ENCODE data around the gene TMEM243. TPM values are rescaled to one million over a fixed set of nuclear protein-coding genes. Genes with fewer than 3 reads are reported as not detected.
"Not testable (repeated sequence)": the region's sequence is repeated elsewhere in the genome, so short reads cannot be mapped to it uniquely, and the experiment has no call there.

Gene TMEM243
- total RNA-seq, 1 experiment from 2014 or later: 23.5 TPM

- Histone ChIP-seq H3K23ac (ENCODE audit: insufficient read length, low read depth, low read length) (no peak overlapping the region), H3K4ac (ENCODE audit: low read depth, low read length) (no peak overlapping the region), H3K4me1 (ENCODE audit: insufficient read depth, low read length) (no peaks in the 10 kb centered on the region; the same call in 1 of the 2 replicates), H3K14ac (ENCODE audit: insufficient read depth, low read length) (no peak overlapping the region), H4K20me1 (ENCODE audit: control insufficient read depth, insufficient read depth, insufficient read length) (no peaks in the 10 kb centered on the region), H3K27me3 (ENCODE audit: insufficient read depth, low read length) (no peaks in the 10 kb centered on the region), H2AK5ac (ENCODE audit: insufficient read length, low read length) (no peak overlapping the region), H3K23me2 (ENCODE audit: insufficient read length, low read depth, low read length, poor library complexity, severe bottlenecking) (no peaks in the 10 kb centered on the region), H3K79me1 (ENCODE audit: insufficient read depth, low read depth, low read length, poor library complexity, severe bottlenecking) (peaks cover 7% of the 10 kb centered on the region), H2BK15ac (ENCODE audit: low read depth, low read length) (no peak overlapping the region), H3K56ac (ENCODE audit: insufficient read length, low read depth, low read length) (no peak overlapping the region), H4K5ac (ENCODE audit: insufficient read length, low read depth, low read length) (no peak overlapping the region), H3K9ac (ENCODE audit: extremely low read depth, insufficient read length, low read length) (no peak overlapping the region), H2BK120ac (ENCODE audit: low read depth, low read length, poor library complexity, severe bottlenecking) (no peak overlapping the region), H3K9me3 (ENCODE audit: control insufficient read depth, low read depth, low read length) (peaks cover 13% of the 10 kb centered on the region), H2BK20ac (ENCODE audit: low read depth, low read length, poor library complexity, severe bottlenecking) (no peak overlapping the region), H3K18ac (ENCODE audit: insufficient read length, low read depth, low read length) (no peak overlapping the region), H4K91ac (ENCODE audit: insufficient read length, low read depth, low read length) (no peak overlapping the region), H4K8ac (replicated peaks; ENCODE audit: insufficient read length, low read depth, low read length) (no peak overlapping the region), H2BK5ac (ENCODE audit: insufficient read length, low read length) (no peak overlapping the region), H3K27ac (ENCODE audit: insufficient read length, low read depth, low read length) (no peak overlapping the region), H3K4me2 (ENCODE audit: insufficient read depth, insufficient read length, low read length) (no peak overlapping the region), H3K79me2 (ENCODE audit: insufficient read depth, low read length) (peaks cover 2% of the 10 kb centered on the region; the same call in 1 of the 2 replicates), H2AFZ (ENCODE audit: low read length) (no peak overlapping the region), H3T11ph (ENCODE audit: low read length) (no peak overlapping the region), H2BK12ac (ENCODE audit: insufficient read length, low read depth, low read length) (no peak overlapping the region)
- no peak for TF ChIP-seq CTCF (conservative IDR thresholded peaks at IDR 0.05)
- no CpG with 5 or more reads among the region's 3 CpGs for WGBS (ENCODE audit: extremely low coverage, insufficient read length, low lambda C conversion rate)
- H3K4me3 Mint-ChIP-seq: no peak overlapping the region
- H3K27ac Mint-ChIP-seq: no peak overlapping the region
- no peaks in the 10 kb centered on the region for H3K27me3 Mint-ChIP-seq (ENCODE audit: low read depth)
- no peak for DNase-seq
- H3K4me1 Mint-ChIP-seq: peaks cover 5 to 13% of the 10 kb centered on the region in 2 experiments
- H3K9me3 Mint-ChIP-seq: peaks cover 46 to 52% of the 10 kb centered on the region in 2 experiments
- peaks cover 70 to 76% (median 70%) of the 10 kb centered on the region in 3 experiments for H3K36me3 Mint-ChIP-seq (ENCODE audit: insufficient read depth in 1 of 3, low read depth in 3 of 3)
These were observed 14.6 kb downstream of the TMEM243 start for GRCh38 chr7:87204933-87205332.

- Mint-ChIP-seq H3K36me3 (ENCODE audit: insufficient read depth in 1 of 3, low read depth in 3 of 3) (peaks cover 63 to 77% (median 65%) of the 10 kb centered on the region in 3 experiments), H3K9me3 (peaks cover 41 to 46% of the 10 kb centered on the region in 2 experiments), H3K4me1 (peaks cover 5 to 13% of the 10 kb centered on the region in 2 experiments)
- not testable (repeated sequence) for H4K8ac ChIP-seq (replicated peaks; ENCODE audit: insufficient read length, low read depth, low read length); H3K27me3 ChIP-seq (ENCODE audit: insufficient read depth, low read length); H2AK5ac ChIP-seq (ENCODE audit: insufficient read length, low read length); H3K23ac ChIP-seq (ENCODE audit: insufficient read length, low read depth, low read length); H2BK20ac ChIP-seq (ENCODE audit: low read depth, low read length, poor library complexity, severe bottlenecking); H3K79me2 ChIP-seq (ENCODE audit: insufficient read depth, low read length); H2AFZ ChIP-seq (ENCODE audit: low read length); H3K4me2 ChIP-seq (ENCODE audit: insufficient read depth, insufficient read length, low read length); H4K91ac ChIP-seq (ENCODE audit: insufficient read length, low read depth, low read length); H3T11ph ChIP-seq (ENCODE audit: low read length); H2BK15ac ChIP-seq (ENCODE audit: low read depth, low read length); H2BK12ac ChIP-seq (ENCODE audit: insufficient read length, low read depth, low read length); H3K79me1 ChIP-seq (ENCODE audit: insufficient read depth, low read depth, low read length, poor library complexity, severe bottlenecking); H3K14ac ChIP-seq (ENCODE audit: insufficient read depth, low read length); H3K27ac ChIP-seq (ENCODE audit: insufficient read length, low read depth, low read length); H3K4me1 ChIP-seq (ENCODE audit: insufficient read depth, low read length); H2BK5ac ChIP-seq (ENCODE audit: insufficient read length, low read length); H3K23me2 ChIP-seq (ENCODE audit: insufficient read length, low read depth, low read length, poor library complexity, severe bottlenecking); H3K27me3 Mint-ChIP-seq (ENCODE audit: low read depth); H2BK120ac ChIP-seq (ENCODE audit: low read depth, low read length, poor library complexity, severe bottlenecking); H4K5ac ChIP-seq (ENCODE audit: insufficient read length, low read depth, low read length); H3K4me3 Mint-ChIP-seq; H3K4ac ChIP-seq (ENCODE audit: low read depth, low read length); H3K27ac Mint-ChIP-seq; DNase-seq; H3K9ac ChIP-seq (ENCODE audit: extremely low read depth, insufficient read length, low read length); H3K56ac ChIP-seq (ENCODE audit: insufficient read length, low read depth, low read length); H4K20me1 ChIP-seq (ENCODE audit: control insufficient read depth, insufficient read depth, insufficient read length); H3K18ac ChIP-seq (ENCODE audit: insufficient read length, low read depth, low read length)
- H3K9me3 ChIP-seq (ENCODE audit: control insufficient read depth, low read depth, low read length): peaks cover 13% of the 10 kb centered on the region
- WGBS (ENCODE audit: extremely low coverage, insufficient read length, low lambda C conversion rate): no CpG with 5 or more reads among the region's 4 CpGs
These were observed 15.6 kb downstream of the TMEM243 start for GRCh38 chr7:87203929-87204328.
